Urinary bladder (tissue), 4 donors: ENCODE measurements around the gene ASIC2. TPM values are rescaled to one million over a fixed set of nuclear protein-coding genes. Genes with fewer than 3 reads are reported as not detected.

Source experiments
- DNase-seq: peaks from one replicate; pipeline ENCODE4 v3.0.0-alpha.2; 2015; ENCODE audit errors: extremely low spot score
- H3K27ac ChIP-seq: one replicate; pipeline ENCODE4 v1.5.1; 2013; ENCODE audit warnings: low read depth, mild to moderate bottlenecking, moderate library complexity
- H3K36me3 ChIP-seq: one replicate; pipeline ENCODE4 v1.6.1; 2013; ENCODE audit warnings: mild to moderate bottlenecking, moderate library complexity; ENCODE audit not compliant: insufficient read depth
- H3K4me1 ChIP-seq: one replicate; pipeline ENCODE4 v1.6.1; 2013; ENCODE audit warnings: mild to moderate bottlenecking, moderate library complexity; ENCODE audit not compliant: insufficient read depth
- H3K4me3 ChIP-seq: one replicate; pipeline ENCODE4 v1.5.1; 2013; ENCODE audit warnings: low read depth, low read length
- WGBS: extraction: QIAGEN DNeasy Blood & Tissue Kit; methylation state at CpG from one replicate; pipeline ENCODE4 v1.1.7; 2013; 5-methylcytosine and 5-hydroxymethylcytosine counted together
- polyA plus RNA-seq: library from polyadenylated mRNA; stranded (reverse); fragments of 200-250 nt; gene quantifications from one replicate; pipeline ENCODE4 v1.2.3, GENCODE V29; 2013
- total RNA-seq: library from RNA; depleted of rRNA; stranded (reverse); fragments of >200 nt; gene quantifications from one replicate; pipeline ENCODE4 v1.2.3, GENCODE V29; 2014
- donor health status: healthy with polysubstance abuse.
- donor health status: healthy.

The ASIC2 gene
- 1.1 TPM for total RNA-seq
- 0.09 TPM for polyA plus RNA-seq

DNA sequence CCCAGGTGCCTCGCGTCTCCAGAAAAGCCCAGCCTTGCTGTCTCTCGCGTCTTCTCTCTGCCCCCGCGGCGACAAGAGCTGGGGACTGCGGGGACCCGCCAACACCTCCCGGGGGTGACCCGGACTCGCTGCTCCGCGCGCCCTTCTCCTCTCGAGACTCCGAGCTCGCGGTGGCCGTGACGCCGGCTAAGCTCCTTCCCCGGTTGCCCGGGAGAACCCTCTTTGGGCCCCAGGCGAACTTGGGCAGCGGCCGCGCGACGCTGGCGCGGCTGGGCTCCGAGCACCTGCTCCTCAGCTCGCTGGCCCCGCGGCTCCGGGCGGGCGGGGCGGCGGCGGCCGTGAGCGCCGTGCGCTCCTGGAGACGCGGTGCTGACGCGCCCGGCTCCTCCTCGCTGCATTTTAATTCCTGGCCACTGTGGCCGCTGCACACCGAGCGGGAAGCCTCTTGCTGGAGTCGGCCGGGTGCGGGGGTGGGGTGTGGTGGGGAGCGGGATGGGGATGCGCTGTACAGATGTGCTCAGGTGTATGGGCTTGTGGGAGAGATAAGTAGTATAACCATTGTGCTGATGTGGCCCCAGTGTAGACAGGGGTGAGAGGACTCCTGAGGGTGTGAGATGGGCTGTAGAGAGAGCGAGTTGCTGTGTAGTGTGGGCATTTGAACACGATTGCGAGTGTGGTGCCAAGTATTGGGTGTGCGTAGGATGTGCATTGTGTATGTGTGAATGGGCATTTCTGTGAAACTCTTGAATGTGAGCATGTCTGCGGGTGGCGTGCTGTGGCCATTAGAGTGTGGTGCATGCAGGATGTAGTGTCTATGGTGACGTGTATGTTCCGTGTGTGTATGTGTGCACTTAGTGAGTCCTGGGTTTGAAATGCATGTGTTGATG lies at the start of gene ASIC2:
Gene ASIC2, minus strand, starts transcription at position 315 of the 887 bp plus-strand sequence.
- Histone ChIP-seq H3K36me3 (no peaks in the 10 kb centered on the region), H3K27ac (no peak within 1 kb of the TSS), H3K4me3 (peak within 1 kb of the TSS; percentile 48), H3K4me1 (peaks cover 4% of the 10 kb centered on the region)
- WGBS, result 9% methylated on average over 68 of the region's 68 CpGs
- no peak for DNase-seq

- Histone ChIP-seq H3K4me1 (no peaks in the 10 kb centered on the region), H3K27ac (no peak overlapping the region), H3K36me3 (no peaks in the 10 kb centered on the region), H3K4me3 (no peak overlapping the region)
- DNase-seq, result no peak
- WGBS, result 70% methylated on average over 3 of the region's 3 CpGs
Measured at GRCh38 chr17:33342025-33342424, 48.9 kb upstream of the ASIC2 start.

DNA sequence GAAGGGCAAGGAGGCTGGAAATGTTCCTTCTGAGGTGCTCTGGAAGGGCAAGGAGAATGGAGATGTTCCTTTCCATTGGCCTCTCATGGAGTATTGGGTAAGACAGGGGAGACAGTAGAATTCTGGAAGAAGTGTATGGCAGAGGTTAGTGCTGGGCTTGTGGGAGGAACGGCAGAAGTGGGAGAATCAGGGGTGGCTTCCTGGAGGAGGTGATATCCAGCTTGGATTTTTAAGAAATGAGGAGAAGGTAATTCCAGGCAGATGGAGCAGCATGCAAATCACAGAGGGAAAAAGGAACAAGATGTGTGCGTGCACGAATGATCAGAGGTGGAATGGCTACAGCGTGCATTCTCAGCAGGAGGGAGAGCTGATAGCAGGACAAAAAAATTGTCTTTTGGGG lies 45.1 kb upstream of the ASIC2 start:
- DNase-seq, result no peak
- Histone ChIP-seq H3K4me1 (no peaks in the 10 kb centered on the region), H3K36me3 (no peaks in the 10 kb centered on the region), H3K4me3 (no peak overlapping the region), H3K27ac (no peak overlapping the region)
- 68% methylated on average over 4 of the region's 4 CpGs for WGBS

DNA sequence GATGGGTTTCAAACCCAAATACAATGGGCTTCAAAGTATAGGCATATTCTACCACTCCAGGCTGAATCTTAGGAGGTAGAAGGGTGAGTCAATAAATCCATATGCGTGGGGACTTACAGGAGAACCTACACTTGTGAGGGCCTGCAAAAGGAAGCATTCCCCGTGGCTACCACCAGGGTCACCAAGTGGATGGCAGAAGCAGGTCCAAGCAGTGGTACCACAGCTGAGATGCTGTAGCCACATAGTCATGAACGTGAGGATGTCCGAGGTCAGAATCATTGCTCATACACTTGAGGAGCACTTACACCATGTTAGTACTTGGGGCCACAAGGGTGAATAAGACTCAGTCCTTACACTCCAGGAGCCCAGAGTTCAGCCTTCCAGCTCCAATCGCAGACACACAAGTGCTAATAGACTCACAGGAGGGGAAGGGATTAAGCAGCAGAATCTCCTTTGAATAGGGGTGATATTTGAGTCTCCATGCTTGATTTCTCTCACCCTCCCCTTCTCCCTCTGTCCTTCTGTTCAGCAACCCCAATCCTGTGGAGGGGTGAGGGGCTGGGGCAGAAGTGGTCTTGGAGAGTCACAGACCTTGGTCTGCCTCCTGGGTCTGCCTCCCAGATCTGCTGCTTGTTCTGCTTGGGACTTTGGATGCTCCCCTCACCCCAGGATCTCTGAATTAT lies 42.5 kb upstream of the ASIC2 start:
- Histone ChIP-seq H3K27ac (no peak overlapping the region), H3K4me1 (no peaks in the 10 kb centered on the region), H3K4me3 (no peak overlapping the region), H3K36me3 (no peaks in the 10 kb centered on the region)
- 57% methylated on average over 5 of the region's 5 CpGs for WGBS
- no peak for DNase-seq

DNA sequence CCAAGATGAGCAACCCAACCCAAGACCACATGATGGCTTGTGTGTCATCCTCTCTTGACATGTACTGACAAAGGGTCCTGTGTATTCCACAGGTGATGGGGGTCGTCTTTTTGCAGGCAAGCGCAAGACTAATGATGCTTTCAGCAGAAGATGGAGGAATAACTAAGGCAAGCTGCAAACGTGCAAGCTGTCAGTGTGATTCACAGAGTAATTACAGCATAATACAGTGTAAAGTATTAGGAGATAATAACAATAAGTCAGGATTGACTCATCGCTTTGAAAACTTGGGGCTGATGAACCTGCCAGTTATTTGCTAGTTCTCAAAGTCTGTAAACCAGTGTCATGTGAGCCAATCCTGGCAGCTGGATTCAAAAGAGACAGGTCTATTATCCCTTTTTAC lies 41.6 kb upstream of the ASIC2 start:
- Histone ChIP-seq H3K36me3 (no peaks in the 10 kb centered on the region), H3K4me1 (no peaks in the 10 kb centered on the region), H3K4me3 (no peak overlapping the region), H3K27ac (no peak overlapping the region)
- 68% methylated on average over 4 of the region's 4 CpGs for WGBS
- no peak for DNase-seq

DNA sequence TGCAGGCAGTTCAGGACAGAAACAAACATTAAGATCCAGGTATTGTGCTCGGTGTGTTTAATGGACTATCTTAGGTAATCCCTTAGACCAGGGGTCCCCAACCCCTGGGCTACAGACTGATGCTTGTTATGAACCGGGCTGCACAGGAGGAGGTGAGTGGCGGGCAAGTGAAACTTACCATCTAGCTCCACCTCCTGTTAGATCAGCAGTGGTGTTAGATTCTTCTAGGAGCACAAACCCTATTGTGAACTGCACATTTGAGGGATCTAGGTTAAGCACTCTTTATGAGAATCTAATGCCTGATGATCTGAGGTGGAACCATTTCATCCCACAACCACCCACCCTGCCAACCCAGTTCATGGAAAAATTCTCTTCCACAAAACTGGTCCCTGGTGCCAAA lies 37.8 kb upstream of the ASIC2 start:
- no peak overlapping the region for H3K27ac ChIP-seq
- no peak for DNase-seq
- 74% methylated on average over 3 of the region's 3 CpGs for WGBS
- no peaks in the 10 kb centered on the region for H3K36me3 ChIP-seq
- no peaks in the 10 kb centered on the region for H3K4me1 ChIP-seq
- no peak overlapping the region for H3K4me3 ChIP-seq

GRCh38 chr17:33328129-33328528 lies 35.0 kb upstream of the ASIC2 start:
- no peaks in the 10 kb centered on the region for H3K36me3 ChIP-seq
- no peaks in the 10 kb centered on the region for H3K4me1 ChIP-seq
- 19% methylated on average over 4 of the region's 4 CpGs for WGBS
- H3K27ac ChIP-seq, result no peak overlapping the region
- DNase-seq, result no peak
- H3K4me3 ChIP-seq, result no peak overlapping the region

DNA sequence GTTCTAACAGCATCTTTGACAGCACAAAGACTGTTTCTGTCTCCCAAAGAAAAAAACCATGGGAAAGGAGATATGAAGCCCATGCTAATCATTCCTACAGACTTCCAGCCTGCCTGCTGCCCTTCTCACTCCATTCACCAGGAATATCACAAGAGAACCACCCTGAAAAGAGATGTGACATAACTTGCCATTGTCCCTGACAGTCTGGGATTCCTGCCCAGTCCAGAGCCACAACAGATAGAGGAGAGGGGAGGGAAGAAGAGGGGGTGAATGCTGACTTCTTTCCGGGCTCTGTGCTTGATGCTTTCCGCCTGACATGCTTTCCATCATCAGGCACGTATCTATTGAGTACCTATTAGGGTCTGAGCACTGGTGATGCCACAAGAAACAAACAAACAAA lies 31.6 kb upstream of the ASIC2 start:
- WGBS, result 59% methylated on average over 3 of the region's 3 CpGs
- no peaks in the 10 kb centered on the region for H3K36me3 ChIP-seq
- H3K4me3 ChIP-seq, result no peak overlapping the region
- H3K27ac ChIP-seq, result no peak overlapping the region
- H3K4me1 ChIP-seq, result no peaks in the 10 kb centered on the region
- no peak for DNase-seq

- H3K36me3 ChIP-seq, result no peaks in the 10 kb centered on the region
- DNase-seq, result no peak
- no peak overlapping the region for H3K27ac ChIP-seq
- H3K4me3 ChIP-seq, result no peak overlapping the region
- WGBS, result 60% methylated on average over 6 of the region's 6 CpGs
- H3K4me1 ChIP-seq, result no peaks in the 10 kb centered on the region
Measured at GRCh38 chr17:33322063-33322462, 29.0 kb upstream of the ASIC2 start.

DNA sequence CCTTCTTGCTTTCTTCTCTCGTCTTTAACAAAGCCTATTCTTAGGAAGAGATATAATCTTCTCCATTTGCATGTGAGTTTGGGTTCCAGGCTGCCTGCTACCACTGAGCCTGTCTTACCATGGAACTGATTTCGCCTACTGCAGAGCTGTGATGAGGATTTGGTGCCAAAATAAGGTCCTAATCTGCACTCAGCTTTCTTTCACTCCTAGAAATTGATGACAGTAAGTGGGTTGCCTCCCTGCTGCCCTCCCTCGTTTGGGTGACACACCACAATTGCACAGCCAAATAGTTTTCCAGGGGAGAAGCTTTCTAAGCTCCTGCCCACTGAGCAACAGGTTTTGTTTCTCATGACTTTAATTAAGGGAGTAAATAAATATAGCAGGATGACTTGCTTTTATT lies 25.1 kb upstream of the ASIC2 start:
- no peak overlapping the region for H3K27ac ChIP-seq
- H3K36me3 ChIP-seq, result no peaks in the 10 kb centered on the region
- WGBS, result 53% methylated on average over 3 of the region's 3 CpGs
- no peaks in the 10 kb centered on the region for H3K4me1 ChIP-seq
- DNase-seq, result no peak
- H3K4me3 ChIP-seq, result no peak overlapping the region

GRCh38 chr17:33316746-33317145 lies 23.7 kb upstream of the ASIC2 start:
- 65% methylated on average over 6 of the region's 6 CpGs for WGBS
- H3K36me3 ChIP-seq, result no peaks in the 10 kb centered on the region
- no peak for DNase-seq
- H3K27ac ChIP-seq, result no peak overlapping the region
- no peak overlapping the region for H3K4me3 ChIP-seq
- no peaks in the 10 kb centered on the region for H3K4me1 ChIP-seq

- Histone ChIP-seq H3K27ac (no peak overlapping the region), H3K4me1 (no peaks in the 10 kb centered on the region), H3K4me3 (no peak overlapping the region), H3K36me3 (no peaks in the 10 kb centered on the region)
- 45% methylated on average over 2 of the region's 2 CpGs for WGBS
- DNase-seq, result no peak
Measured at GRCh38 chr17:33310296-33310695, 17.2 kb upstream of the ASIC2 start.

- Histone ChIP-seq H3K27ac (no peak overlapping the region), H3K4me3 (no peak overlapping the region), H3K4me1 (no peaks in the 10 kb centered on the region), H3K36me3 (no peaks in the 10 kb centered on the region)
- WGBS, result 84% methylated on average over 5 of the region's 5 CpGs
- DNase-seq, result no peak
Measured at GRCh38 chr17:33303254-33303653, 10.2 kb upstream of the ASIC2 start.

- no peak overlapping the region for H3K27ac ChIP-seq
- DNase-seq, result peak; percentile 33
- no peaks in the 10 kb centered on the region for H3K4me1 ChIP-seq
- no peaks in the 10 kb centered on the region for H3K36me3 ChIP-seq
- no peak overlapping the region for H3K4me3 ChIP-seq
Measured at GRCh38 chr17:33302394-33302793, 9.3 kb upstream of the ASIC2 start.
